HT1080 (cell line): ENCODE results near the gene MYO5B. TPM values are rescaled to one million over a fixed set of nuclear protein-coding genes. Genes with fewer than 3 reads are reported as not detected.

Experiments
- DNase-seq: peaks from one replicate; pipeline ENCODE4 v3.0.0-alpha.2; 2015; ENCODE audit warnings: low read depth
- total RNA-seq: library from RNA; depleted of rRNA; stranded (reverse); fragments of >200 nt; shearing (Covaris generic); gene quantifications from 2 replicates; pipeline ENCODE4 v1.2.3, GENCODE V29; 2014

Gene MYO5B
- total RNA-seq, 1 experiment from 2014 or later: 16.2 TPM

- no peak for DNase-seq
Measured at GRCh38 chr18:49857708-49858107, 337.2 kb downstream of the MYO5B start.

- no peak for DNase-seq
Measured at GRCh38 chr18:49856496-49856895, 338.5 kb downstream of the MYO5B start.

GRCh38 chr18:49855711-49856415 lies 339.1 kb downstream of the MYO5B start:
- no peak for DNase-seq

- peak; percentile 14 for DNase-seq
Measured at GRCh38 chr18:49854681-49855080, 340.3 kb downstream of the MYO5B start.

GRCh38 chr18:49853436-49853835 lies 341.5 kb downstream of the MYO5B start:
- no peak for DNase-seq

- no peak for DNase-seq
Measured at GRCh38 chr18:49853011-49853410, 341.9 kb downstream of the MYO5B start.

GRCh38 chr18:49851624-49852023 lies 343.3 kb downstream of the MYO5B start:
- no peak for DNase-seq

- DNase-seq: no peak
Measured at GRCh38 chr18:49850636-49851035, 344.3 kb downstream of the MYO5B start.

GRCh38 chr18:49849331-49850217 lies 345.4 kb downstream of the MYO5B start:
- DNase-seq: peak; percentile 99

- DNase-seq: no peak
Measured at GRCh38 chr18:49848115-49848514, 346.8 kb downstream of the MYO5B start.

GRCh38 chr18:49847524-49847923 lies 347.4 kb downstream of the MYO5B start:
- DNase-seq: no peak

GRCh38 chr18:49846718-49847470 lies 348.1 kb downstream of the MYO5B start:
- DNase-seq: no peak

- no peak for DNase-seq
Measured at GRCh38 chr18:49846361-49846662, 348.6 kb downstream of the MYO5B start.

GRCh38 chr18:49845629-49846360 lies 349.2 kb downstream of the MYO5B start:
- DNase-seq: no peak

GRCh38 chr18:49844903-49845302 lies 350.0 kb downstream of the MYO5B start:
- no peak for DNase-seq

- DNase-seq: no peak
Measured at GRCh38 chr18:49843778-49844625, 350.9 kb downstream of the MYO5B start.

- DNase-seq: no peak
Measured at GRCh38 chr18:49843131-49843530, 351.8 kb downstream of the MYO5B start.

- no peak for DNase-seq
Measured at GRCh38 chr18:49842656-49843055, 352.3 kb downstream of the MYO5B start.

GRCh38 chr18:49841236-49842217 lies 353.4 kb downstream of the MYO5B start:
- no peak for DNase-seq
